IPS-NIHi7 (cell line): ENCODE measurements around the gene RBM38.

Experiments
- DNase-seq: peaks from one replicate; pipeline ENCODE4 v3.0.0; 2012; ENCODE audit warnings: mixed read lengths; ENCODE audit errors: extremely low spot score

The RBM38 gene

GRCh38 chr20:57404006-57404405, 12.8 kb downstream of the RBM38 start:
- DNase-seq: no peak

- no peak for DNase-seq
Observed at GRCh38 chr20:57404419-57405072, 13.3 kb downstream of the RBM38 start.

GRCh38 chr20:57405236-57406016, 14.2 kb downstream of the RBM38 start:
- DNase-seq: no peak

GRCh38 chr20:57407541-57407956, 16.4 kb downstream of the RBM38 start:
- DNase-seq: no peak

GRCh38 chr20:57408131-57408530, 16.9 kb downstream of the RBM38 start:
- no peak for DNase-seq

GRCh38 chr20:57408536-57409233, 17.5 kb downstream of the RBM38 start:
- no peak for DNase-seq

GRCh38 chr20:57409316-57409671, 18.1 kb downstream of the RBM38 start:
- DNase-seq: no peak

- no peak for DNase-seq
Observed at GRCh38 chr20:57409672-57410397, 18.6 kb downstream of the RBM38 start.

- DNase-seq: no peak
Observed at GRCh38 chr20:57410398-57410920, 19.3 kb downstream of the RBM38 start.

- DNase-seq: no peak
Observed at GRCh38 chr20:57410924-57411323, 19.7 kb downstream of the RBM38 start.

- DNase-seq: no peak
Observed at GRCh38 chr20:57411406-57412283, 20.4 kb downstream of the RBM38 start.

- no peak for DNase-seq
Observed at GRCh38 chr20:57412347-57413029, 21.3 kb downstream of the RBM38 start.

GRCh38 chr20:57413986-57414385, 22.8 kb downstream of the RBM38 start:
- DNase-seq: no peak

- DNase-seq: no peak
Observed at GRCh38 chr20:57414867-57415592, 23.8 kb downstream of the RBM38 start.

- no peak for DNase-seq
Observed at GRCh38 chr20:57415771-57416170, 24.6 kb downstream of the RBM38 start.

- DNase-seq: no peak
Observed at GRCh38 chr20:57416296-57417022, 25.3 kb downstream of the RBM38 start.

- no peak for DNase-seq
Observed at GRCh38 chr20:57417051-57417689, 26.0 kb downstream of the RBM38 start.
